PC-9 (cell line): ENCODE results near the gene ALG6. TPM values are rescaled to one million over a fixed set of nuclear protein-coding genes. Genes with fewer than 3 reads are reported as not detected.

ENCODE experiments used
- BruUV-seq: library from RNA; stranded (reverse); fragments of 400-500 nt; replicated peaks from 2 replicates; lab custom pipeline; 2021; lab: Mats Ljungman, UMichigan
- CTCF ChIA-PET: fragments of 300-600 bp; sonication (Branson Sonifier 250); formaldehyde crosslinking; loops from one replicate; lab custom pipeline; 2022; ENCODE audit warnings: antibody characterized with exemption; lab: Charles Lee
- POLR2A ChIA-PET: fragments of 300-600 bp; sonication (Branson Sonifier 250); formaldehyde crosslinking; loops from one replicate; lab custom pipeline; 2022; ENCODE audit warnings: antibody characterized with exemption; ENCODE audit not compliant: unreplicated experiment; lab: Charles Lee
- DNase-seq, 2 experiments: peaks; one replicate each; pipeline versions ENCODE4 v3.0.0 to v3.0.0-alpha.2; 2015 to 2022; ENCODE audit warnings: mixed read lengths in 1 of 2
- H2AFZ ChIP-seq: fragments of 200-600 bp; sonication (generic); 2 replicates; pipeline ENCODE4 v1.8.1; 2017; ENCODE audit warnings: antibody characterized with exemption
- H3F3A ChIP-seq: fragments of 200-600 bp; sonication (generic); 2 replicates; pipeline ENCODE4 v1.8.1; 2017; ENCODE audit warnings: antibody characterized with exemption, mild to moderate bottlenecking, low read depth; ENCODE audit not compliant: insufficient read depth
- H3K27ac ChIP-seq: fragments of 200-600 bp; sonication (generic); 2 replicates; pipeline ENCODE4 v1.6.1; 2016; ENCODE audit warnings: mixed run types
- H3K27me3 ChIP-seq: fragments of 200-600 bp; sonication (generic); 2 replicates; pipeline ENCODE4 v1.6.1; 2016; ENCODE audit warnings: low read depth, mixed run types; ENCODE audit not compliant: insufficient read depth
- H3K36me3 ChIP-seq: fragments of 200-600 bp; sonication (generic); 2 replicates; pipeline ENCODE4 v1.6.1; 2016; ENCODE audit warnings: low read depth, mixed run types
- H3K4me1 ChIP-seq: fragments of 200-600 bp; sonication (generic); replicated peaks from 2 replicates; pipeline ENCODE4 v1.6.1; 2016; ENCODE audit warnings: mixed run types; ENCODE audit not compliant: insufficient read depth
- H3K4me2 ChIP-seq: fragments of 200-600 bp; sonication (generic); 2 replicates; pipeline ENCODE4 v1.6.1; 2017; ENCODE audit warnings: mixed run types
- H3K4me3 ChIP-seq: fragments of 200-600 bp; sonication (generic); 2 replicates; pipeline ENCODE4 v1.6.1; 2016; ENCODE audit warnings: mixed run types
- H3K79me2 ChIP-seq: fragments of 200-600 bp; sonication (generic); 2 replicates; pipeline ENCODE4 v1.6.1; 2017; ENCODE audit warnings: low read depth, mixed run types
- H3K9me2 ChIP-seq: fragments of 200-600 bp; sonication (generic); 2 replicates; pipeline ENCODE4 v1.8.1; 2017; ENCODE audit warnings: mild to moderate bottlenecking; ENCODE audit not compliant: insufficient read depth
- H3K9me3 ChIP-seq: fragments of 200-600 bp; sonication (generic); 2 replicates; pipeline ENCODE4 v1.8.1; 2016; ENCODE audit warnings: low read depth; ENCODE audit not compliant: insufficient read depth
- H4K20me1 ChIP-seq: fragments of 200-600 bp; sonication (generic); 2 replicates; pipeline ENCODE4 v1.8.1; 2017; ENCODE audit not compliant: insufficient read depth
- EZH2 ChIP-seq: fragments of 200-600 bp; sonication (generic); IDR thresholded peaks from 2 replicates; pipeline ENCODE4 v1.8.0; 2017; ENCODE audit warnings: antibody characterized with exemption, low read depth
- intact Hi-C: fragments of 100-400 bp; cut with micrococcal nuclease; formaldehyde crosslinking; loops from one replicate; pipeline ENCODE4 v1.10.0; 2022; ENCODE audit not compliant: unreplicated experiment
- total RNA-seq: library from RNA; stranded (reverse); gene quantifications from 2 replicates; pipeline ENCODE4 v1.2.3, GENCODE V29; 2021
- TF ChIP-seq, protein P1 (sequence below): fragments of 200-600 bp; sonication (generic); conservative IDR thresholded peaks from 2 replicates; pipeline ENCODE4 v1.6.1; 2017; ENCODE audit warnings: mixed run types, antibody characterized with exemption, mild to moderate bottlenecking, moderate library complexity

The ALG6 gene
- total RNA-seq, 1 experiment from 2014 or later = 14.7 TPM

DNA sequence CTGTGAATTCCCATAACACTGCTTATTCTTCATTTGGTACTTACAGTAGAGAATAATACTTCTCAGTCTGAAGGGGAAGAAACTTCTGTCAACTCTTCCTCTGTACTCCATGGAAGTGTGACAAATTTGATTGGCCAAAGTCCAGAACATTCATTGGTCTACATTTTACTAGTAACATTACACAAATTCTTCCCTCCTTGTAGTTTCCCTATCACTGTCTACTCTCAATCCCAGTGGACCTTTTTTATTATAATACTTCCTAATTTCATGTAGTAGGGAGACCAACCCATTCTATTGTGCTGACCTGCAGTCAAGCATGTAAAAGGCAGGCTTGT lies 74.7 kb downstream of the ALG6 start:
- Histone ChIP-seq H3K4me2 (no peak overlapping the region), H3K27me3 (no peaks in the 10 kb centered on the region), H2AFZ (no peak overlapping the region), H3K4me1 (no peaks in the 10 kb centered on the region), H3F3A (no peaks in the 10 kb centered on the region; the same call in 1 of the 2 replicates), H3K27ac (no peak overlapping the region), H3K79me2 (no peaks in the 10 kb centered on the region), H3K9me2 (no peaks in the 10 kb centered on the region), H3K9me3 (no peaks in the 10 kb centered on the region), H4K20me1 (no peaks in the 10 kb centered on the region), H3K4me3 (no peak overlapping the region), H3K36me3 (no peaks in the 10 kb centered on the region)
- intact Hi-C loops = no loop called here
- POLR2A ChIA-PET = no interaction called here
- CTCF ChIA-PET = interaction anchor here (0.6 kb wide), 1 partner anchor 970 kb away, joined by 6 read pairs; no protein-coding TSS in a partner anchor
- no peak for TF ChIP-seq EZH2
- TF ChIP-seq, protein P1, sequence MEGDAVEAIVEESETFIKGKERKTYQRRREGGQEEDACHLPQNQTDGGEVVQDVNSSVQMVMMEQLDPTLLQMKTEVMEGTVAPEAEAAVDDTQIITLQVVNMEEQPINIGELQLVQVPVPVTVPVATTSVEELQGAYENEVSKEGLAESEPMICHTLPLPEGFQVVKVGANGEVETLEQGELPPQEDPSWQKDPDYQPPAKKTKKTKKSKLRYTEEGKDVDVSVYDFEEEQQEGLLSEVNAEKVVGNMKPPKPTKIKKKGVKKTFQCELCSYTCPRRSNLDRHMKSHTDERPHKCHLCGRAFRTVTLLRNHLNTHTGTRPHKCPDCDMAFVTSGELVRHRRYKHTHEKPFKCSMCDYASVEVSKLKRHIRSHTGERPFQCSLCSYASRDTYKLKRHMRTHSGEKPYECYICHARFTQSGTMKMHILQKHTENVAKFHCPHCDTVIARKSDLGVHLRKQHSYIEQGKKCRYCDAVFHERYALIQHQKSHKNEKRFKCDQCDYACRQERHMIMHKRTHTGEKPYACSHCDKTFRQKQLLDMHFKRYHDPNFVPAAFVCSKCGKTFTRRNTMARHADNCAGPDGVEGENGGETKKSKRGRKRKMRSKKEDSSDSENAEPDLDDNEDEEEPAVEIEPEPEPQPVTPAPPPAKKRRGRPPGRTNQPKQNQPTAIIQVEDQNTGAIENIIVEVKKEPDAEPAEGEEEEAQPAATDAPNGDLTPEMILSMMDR = no peak
- no peak for DNase-seq
- BruUV-seq = no TSS peak

DNA sequence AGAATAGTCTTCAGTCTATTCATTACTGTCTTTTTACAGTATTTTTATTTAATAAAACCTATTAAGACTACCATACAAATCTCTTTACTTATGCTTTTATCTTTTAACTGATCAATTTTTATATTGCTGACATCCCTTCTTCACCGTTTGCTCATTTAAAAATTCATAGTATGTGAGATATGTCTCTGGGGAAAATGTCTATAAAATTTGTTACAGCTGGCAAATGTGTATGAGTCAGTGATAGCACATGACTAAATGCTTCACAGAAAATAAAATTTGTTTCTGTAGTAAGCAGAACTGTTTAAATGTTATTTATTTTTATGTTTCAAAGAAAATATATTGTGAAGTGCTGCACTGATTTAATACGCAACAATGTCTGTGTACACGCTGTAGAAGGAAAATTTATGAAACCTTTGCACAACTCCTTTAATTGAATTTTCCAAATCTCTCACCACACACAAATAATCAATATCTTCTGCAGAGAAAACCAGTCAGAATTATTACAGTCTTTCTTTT lies 81.4 kb downstream of the ALG6 start:
- no peak for TF ChIP-seq EZH2
- TF ChIP-seq, protein P1 = no peak
- ChIA-PET CTCF (no interaction called here), POLR2A (no interaction called here)
- no peaks in the 10 kb centered on the region for H4K20me1 ChIP-seq
- no peak overlapping the region for H3K27ac ChIP-seq
- intact Hi-C loops = no loop called here
- H3K9me3 ChIP-seq = no peaks in the 10 kb centered on the region
- H3K36me3 ChIP-seq = no peaks in the 10 kb centered on the region
- H2AFZ ChIP-seq = no peak overlapping the region
- H3K9me2 ChIP-seq = no peaks in the 10 kb centered on the region; the same call in 1 of the 2 replicates
- no peak for DNase-seq
- no peaks in the 10 kb centered on the region for H3K79me2 ChIP-seq
- no peaks in the 10 kb centered on the region for H3F3A ChIP-seq
- H3K4me1 ChIP-seq = no peaks in the 10 kb centered on the region
- no peak overlapping the region for H3K4me2 ChIP-seq
- no TSS peak for BruUV-seq
- no peak overlapping the region for H3K4me3 ChIP-seq
- H3K27me3 ChIP-seq = no peaks in the 10 kb centered on the region

DNA sequence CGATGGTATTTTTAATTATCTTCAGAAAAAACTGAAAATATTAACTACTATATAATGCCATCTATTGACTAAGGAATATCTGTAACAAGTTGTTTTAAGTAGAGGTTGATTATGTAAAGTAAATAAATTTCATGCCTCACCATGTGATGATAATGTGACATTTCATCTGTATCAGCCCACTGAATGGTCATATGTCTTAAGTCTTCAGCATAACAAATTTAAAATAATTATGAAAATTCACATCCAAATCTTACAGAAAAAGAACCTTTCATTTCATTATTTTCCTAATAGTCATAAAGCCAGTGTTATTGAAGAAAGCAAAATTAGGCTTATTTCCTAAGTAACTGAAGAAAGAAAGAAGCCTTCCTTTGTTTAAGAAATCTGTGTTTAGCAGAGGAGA lies 83.0 kb downstream of the ALG6 start:
- no peaks in the 10 kb centered on the region for H3K27me3 ChIP-seq
- POLR2A ChIA-PET = no interaction called here
- CTCF ChIA-PET = no interaction called here
- no peaks in the 10 kb centered on the region for H3K36me3 ChIP-seq
- no peak for DNase-seq
- H3K79me2 ChIP-seq = no peaks in the 10 kb centered on the region
- no peaks in the 10 kb centered on the region for H3K4me1 ChIP-seq
- H3K9me3 ChIP-seq = no peaks in the 10 kb centered on the region
- no peak overlapping the region for H3K27ac ChIP-seq
- H3F3A ChIP-seq = no peaks in the 10 kb centered on the region
- H3K4me2 ChIP-seq = no peak overlapping the region
- intact Hi-C loops = no loop called here
- H3K4me3 ChIP-seq = no peak overlapping the region
- BruUV-seq = no TSS peak
- H3K9me2 ChIP-seq = no peaks in the 10 kb centered on the region; the same call in 1 of the 2 replicates
- H4K20me1 ChIP-seq = no peaks in the 10 kb centered on the region
- H2AFZ ChIP-seq = no peak overlapping the region
- TF ChIP-seq, protein P1 = no peak
- TF ChIP-seq EZH2 = no peak
